ENCODE results near the gene CD82.

- TF ChIP-seq SUZ12 (IDR thresholded peaks at IDR 0.05; ENCODE audit: extremely low read depth, insufficient read depth, insufficient read length) (no peak), ZNF274 (IDR thresholded peaks at IDR 0.05; ENCODE audit: low read depth, low read length) (no peak)
These were observed 68.2 kb downstream of the CD82 start for GRCh38 chr11:44633641-44634040.

Measured in NT2/D1 (cell line).